MCF 10A (cell line): Measurements from ENCODE around the gene CYBA. TPM values are rescaled to one million over a fixed set of nuclear protein-coding genes. Genes with fewer than 3 reads are reported as not detected.

Source experiments
- BruUV-seq: library from RNA; stranded (reverse); fragments of 400-500 nt; replicated peaks from 2 replicates; lab custom pipeline; 2021; lab: Mats Ljungman, UMichigan
- CTCF ChIA-PET: fragments of 300-600 bp; sonication (Branson Sonifier 250); formaldehyde crosslinking; extraction: SDS; loops from one replicate; lab custom pipeline; 2021; ENCODE audit warnings: antibody characterized with exemption, inconsistent platforms; lab: Yijun Ruan, JAX
- POLR2A ChIA-PET: fragments of 300-600, 350-650 bp; sonication (Branson Sonifier 250); formaldehyde crosslinking; extraction: SDS; loops from one replicate; lab custom pipeline; 2020; ENCODE audit warnings: antibody characterized with exemption, inconsistent platforms; lab: Yijun Ruan, JAX
- DNase-seq: peaks from one replicate; pipeline ENCODE4 v3.0.0-alpha.2; 2018; ENCODE audit not compliant: unreplicated experiment
- H3K27ac Mint-ChIP-seq: one replicate; pipeline ENCODE4 v1.8.0; 2022; ENCODE audit warnings: mild to moderate bottlenecking, low read depth, mixed read lengths; ENCODE audit not compliant: unreplicated experiment
- H3K27me3 Mint-ChIP-seq: one replicate; pipeline ENCODE4 v1.8.0; 2022; ENCODE audit warnings: mixed read lengths; ENCODE audit not compliant: insufficient read depth, unreplicated experiment
- H3K36me3 Mint-ChIP-seq: one replicate; pipeline ENCODE4 v1.8.0; 2022; ENCODE audit warnings: mild to moderate bottlenecking, moderate library complexity, mixed read lengths; ENCODE audit not compliant: insufficient read depth, unreplicated experiment
- H3K4me1 Mint-ChIP-seq: one replicate; pipeline ENCODE4 v1.8.0; 2022; ENCODE audit warnings: mixed read lengths; ENCODE audit not compliant: insufficient read depth, unreplicated experiment
- H3K4me3 Mint-ChIP-seq: one replicate; pipeline ENCODE4 v1.8.0; 2022; ENCODE audit warnings: mild to moderate bottlenecking, moderate library complexity, mixed read lengths; ENCODE audit not compliant: unreplicated experiment
- H3K9me3 Mint-ChIP-seq: one replicate; pipeline ENCODE4 v1.8.0; 2022; ENCODE audit warnings: mixed read lengths; ENCODE audit not compliant: unreplicated experiment
- intact Hi-C: fragments of 100-400 bp; cut with micrococcal nuclease; formaldehyde crosslinking; loops from 2 replicates; pipeline ENCODE4 v1.14.1; 2022
- total RNA-seq: library from RNA; stranded (reverse); gene quantifications from 2 replicates; pipeline ENCODE4 v1.2.3, GENCODE V29; 2022
- TF ChIP-seq, protein P1 (sequence below): fragments of 200-600 bp; IDR thresholded peaks from one replicate; pipeline ENCODE4 v1.8.0; 2022; ENCODE audit warnings: antibody characterized with exemption, mild to moderate bottlenecking; ENCODE audit not compliant: unreplicated experiment

CYBA gene
- total RNA-seq, 1 experiment from 2014 or later = 0.84 TPM

DNA sequence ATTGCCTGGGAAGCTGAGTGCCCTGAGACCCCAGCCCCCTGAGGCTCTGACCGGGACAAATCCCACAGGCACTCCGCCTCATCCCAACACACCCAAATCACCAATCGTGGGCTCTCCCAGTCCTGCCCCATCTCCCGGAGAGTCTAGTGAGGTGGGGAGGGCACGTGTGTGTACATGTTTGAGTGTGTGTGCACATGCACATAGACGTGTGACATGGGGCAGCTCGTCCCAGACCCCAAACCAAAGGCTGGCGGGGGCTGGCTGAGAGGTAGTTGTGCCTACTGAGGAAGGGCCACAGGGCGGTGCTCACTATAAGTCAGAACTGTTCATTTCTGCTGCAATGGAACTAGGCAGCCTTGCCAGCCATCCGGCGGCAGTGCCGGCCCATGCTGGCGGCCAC, 26.9 kb upstream of the CYBA start:
- DNase-seq = no peak
- Mint-ChIP-seq H3K4me1 (no peaks in the 10 kb centered on the region), H3K36me3 (peaks cover 6% of the 10 kb centered on the region), H3K27ac (no peak overlapping the region), H3K4me3 (no peak overlapping the region), H3K27me3 (peaks cover 8% of the 10 kb centered on the region), H3K9me3 (no peaks in the 10 kb centered on the region)
- POLR2A ChIA-PET = no interaction called here
- CTCF ChIA-PET = no interaction called here
- BruUV-seq = no TSS peak
- intact Hi-C loops = no loop called here
- TF ChIP-seq, protein P1, sequence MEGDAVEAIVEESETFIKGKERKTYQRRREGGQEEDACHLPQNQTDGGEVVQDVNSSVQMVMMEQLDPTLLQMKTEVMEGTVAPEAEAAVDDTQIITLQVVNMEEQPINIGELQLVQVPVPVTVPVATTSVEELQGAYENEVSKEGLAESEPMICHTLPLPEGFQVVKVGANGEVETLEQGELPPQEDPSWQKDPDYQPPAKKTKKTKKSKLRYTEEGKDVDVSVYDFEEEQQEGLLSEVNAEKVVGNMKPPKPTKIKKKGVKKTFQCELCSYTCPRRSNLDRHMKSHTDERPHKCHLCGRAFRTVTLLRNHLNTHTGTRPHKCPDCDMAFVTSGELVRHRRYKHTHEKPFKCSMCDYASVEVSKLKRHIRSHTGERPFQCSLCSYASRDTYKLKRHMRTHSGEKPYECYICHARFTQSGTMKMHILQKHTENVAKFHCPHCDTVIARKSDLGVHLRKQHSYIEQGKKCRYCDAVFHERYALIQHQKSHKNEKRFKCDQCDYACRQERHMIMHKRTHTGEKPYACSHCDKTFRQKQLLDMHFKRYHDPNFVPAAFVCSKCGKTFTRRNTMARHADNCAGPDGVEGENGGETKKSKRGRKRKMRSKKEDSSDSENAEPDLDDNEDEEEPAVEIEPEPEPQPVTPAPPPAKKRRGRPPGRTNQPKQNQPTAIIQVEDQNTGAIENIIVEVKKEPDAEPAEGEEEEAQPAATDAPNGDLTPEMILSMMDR = no peak

DNA sequence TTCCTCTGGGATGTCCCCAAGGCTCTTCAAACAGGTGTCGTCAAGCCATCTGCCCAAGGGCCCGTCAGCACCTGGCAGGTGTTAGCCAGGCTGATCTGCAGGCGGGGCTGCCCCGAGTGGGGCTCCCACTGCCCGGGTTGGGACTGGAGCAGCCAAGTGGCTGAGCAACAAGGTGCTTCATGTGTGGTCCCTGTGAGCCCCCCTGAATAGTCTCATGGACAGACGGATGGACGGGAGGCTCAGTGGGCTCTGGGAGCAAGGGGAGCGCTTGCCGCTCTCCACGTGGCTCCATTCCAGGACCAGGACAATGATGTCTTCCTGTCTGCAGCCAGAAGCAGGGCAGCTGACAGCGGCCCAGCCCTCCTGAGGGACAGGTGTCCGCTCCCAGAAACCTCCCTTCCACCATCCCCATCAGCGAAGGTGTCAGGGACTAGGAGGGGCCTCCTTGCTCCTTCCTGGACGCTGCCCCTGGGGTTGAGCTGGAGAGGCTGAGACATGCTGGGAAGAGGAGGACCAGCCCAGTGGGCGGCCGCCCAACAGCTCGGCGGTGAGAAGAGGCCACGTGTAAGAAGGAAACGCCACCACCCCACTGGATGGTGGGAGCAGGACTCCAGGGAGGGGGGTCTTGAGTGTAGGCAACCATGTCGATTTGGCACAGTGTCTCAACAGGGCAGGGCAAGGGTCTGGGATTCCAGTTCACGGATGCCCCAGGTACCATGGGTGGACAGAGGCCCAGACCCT, 25.8 kb upstream of the CYBA start:
- intact Hi-C loops = no loop called here
- no peak overlapping the region for H3K27ac Mint-ChIP-seq
- H3K27me3 Mint-ChIP-seq = no peaks in the 10 kb centered on the region
- BruUV-seq = no TSS peak
- H3K36me3 Mint-ChIP-seq = peaks cover 6% of the 10 kb centered on the region
- DNase-seq = no peak
- H3K4me1 Mint-ChIP-seq = no peaks in the 10 kb centered on the region
- H3K4me3 Mint-ChIP-seq = no peak overlapping the region
- POLR2A ChIA-PET = no interaction called here
- no peaks in the 10 kb centered on the region for H3K9me3 Mint-ChIP-seq
- TF ChIP-seq, protein P1 = no peak
- CTCF ChIA-PET = no interaction called here

DNA sequence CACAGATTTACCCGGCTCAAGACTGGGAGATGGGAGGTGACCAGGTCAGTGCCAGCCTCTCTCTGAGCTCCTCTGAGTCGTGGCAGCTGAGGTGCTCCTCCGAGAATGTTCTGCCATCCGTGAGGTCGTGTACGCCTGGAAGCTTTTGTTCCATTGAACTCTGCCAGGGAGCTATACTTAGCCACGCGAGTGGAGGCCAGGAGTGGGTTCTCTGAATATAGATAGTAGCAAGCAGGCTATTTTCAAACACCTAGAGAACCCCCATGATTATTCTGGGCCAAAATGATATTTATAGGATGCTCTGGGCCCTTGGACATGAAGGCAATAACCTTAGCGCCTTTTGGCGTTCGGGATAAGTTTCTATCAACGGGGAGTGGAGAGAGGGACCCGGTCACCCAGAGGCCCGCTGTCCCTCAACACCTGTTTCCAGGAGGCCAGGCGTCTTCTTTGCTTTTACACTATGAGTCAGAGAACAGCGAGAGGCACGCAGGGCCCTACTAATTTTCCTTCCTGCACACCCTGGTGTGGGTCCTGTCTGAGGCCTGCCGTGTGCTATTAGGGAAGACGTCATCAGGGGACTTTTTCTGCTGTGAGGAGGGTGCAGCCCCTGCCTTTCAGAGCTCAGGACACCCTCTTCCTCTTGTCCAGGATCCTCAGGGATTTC, 23.0 kb upstream of the CYBA start:
- peaks cover 6% of the 10 kb centered on the region for H3K36me3 Mint-ChIP-seq
- H3K9me3 Mint-ChIP-seq = no peaks in the 10 kb centered on the region
- BruUV-seq = no TSS peak
- H3K27me3 Mint-ChIP-seq = no peaks in the 10 kb centered on the region
- no peak overlapping the region for H3K27ac Mint-ChIP-seq
- intact Hi-C loops = no loop called here
- TF ChIP-seq, protein P1 = no peak
- ChIA-PET CTCF (no interaction called here), POLR2A (no interaction called here)
- no peak overlapping the region for H3K4me3 Mint-ChIP-seq
- DNase-seq = no peak
- H3K4me1 Mint-ChIP-seq = no peaks in the 10 kb centered on the region

DNA sequence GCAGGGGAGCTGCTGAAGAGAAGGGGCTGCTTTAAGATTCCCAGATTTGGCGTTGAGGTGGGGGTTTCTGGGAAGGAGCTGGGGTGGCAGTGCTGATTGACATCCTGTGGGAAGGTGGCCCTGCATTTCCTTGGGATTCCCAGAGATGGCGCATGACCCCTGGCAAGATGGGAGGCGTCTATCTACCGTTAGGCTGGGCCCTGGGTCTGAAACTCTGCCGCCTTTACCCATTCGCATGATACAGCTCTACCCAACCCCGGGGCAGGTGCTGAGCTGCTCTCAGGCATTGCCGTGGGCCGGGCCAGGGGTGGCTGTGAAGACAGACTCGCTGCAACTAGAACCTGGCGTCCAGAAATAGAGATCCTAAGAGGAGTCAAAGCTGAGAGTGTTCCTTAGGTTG, 21.9 kb upstream of the CYBA start:
- H3K27me3 Mint-ChIP-seq = no peaks in the 10 kb centered on the region
- intact Hi-C loops = no loop called here
- H3K4me1 Mint-ChIP-seq = no peaks in the 10 kb centered on the region
- DNase-seq = peak; percentile 27
- TF ChIP-seq, protein P1 = no peak
- H3K9me3 Mint-ChIP-seq = no peaks in the 10 kb centered on the region
- CTCF ChIA-PET = interaction anchor here (0.6 to 1.0 kb wide), 4 partner anchors 55 to 120 kb away, joined by 3 to 5 read pairs (median 3); no protein-coding TSS in a partner anchor
- POLR2A ChIA-PET = interaction anchor here (0.9 kb wide), 1 partner anchor 14 kb away, joined by 3 read pairs; no protein-coding TSS in a partner anchor
- H3K4me3 Mint-ChIP-seq = no peak overlapping the region
- BruUV-seq = no TSS peak
- peaks cover 6% of the 10 kb centered on the region for H3K36me3 Mint-ChIP-seq
- no peak overlapping the region for H3K27ac Mint-ChIP-seq
